ENCODE measurements around the gene CAMK4. TPM values are rescaled to one million over a fixed set of nuclear protein-coding genes. Genes with fewer than 3 reads are reported as not detected.

The CAMK4 gene
- polyA plus RNA-seq, 2 donors: 0.39 to 0.53 TPM

DNA sequence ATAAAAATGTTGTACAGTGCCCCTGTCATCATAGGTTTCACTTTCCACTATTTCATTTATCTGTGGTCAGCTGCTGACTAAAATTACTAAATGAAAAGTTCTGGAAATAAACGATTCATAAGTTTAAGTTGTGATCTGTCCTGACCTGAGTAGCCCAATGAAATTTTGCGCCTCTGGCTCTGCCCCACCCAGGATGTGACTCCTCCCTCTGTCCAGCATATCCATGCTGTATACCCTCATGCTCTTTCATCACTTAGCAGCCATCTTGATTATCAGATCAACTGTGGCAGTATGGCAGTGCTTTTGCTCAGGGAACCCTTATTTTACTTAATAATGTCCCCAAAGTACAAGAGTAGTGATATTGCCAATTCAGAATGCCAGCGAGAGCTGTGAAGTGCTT lies 190.9 kb downstream of the CAMK4 start:
- WGBS, 2 donors: 85 to 90% methylated on average over 3 of the region's 3 CpGs
- H3K27ac ChIP-seq (ENCODE audit: low read depth in 2 of 2, low read length in 1 of 2): no peak overlapping the region
- H3K4me1 ChIP-seq (ENCODE audit: control insufficient read depth in 2 of 2, insufficient read depth in 2 of 2, low read length in 1 of 2): no peaks in the 10 kb centered on the region
- H3K27me3 ChIP-seq (ENCODE audit: control insufficient read depth in 1 of 2, insufficient read depth in 2 of 2, low read length in 2 of 2): no peaks in the 10 kb centered on the region
- no peak overlapping the region for H3K4me3 ChIP-seq (ENCODE audit: low read depth in 1 of 2, low read length in 2 of 2)
- no peaks in the 10 kb centered on the region for H3K36me3 ChIP-seq (ENCODE audit: control insufficient read depth in 2 of 2, insufficient read depth in 2 of 2, low read length in 1 of 2)
- H3K9me3 ChIP-seq (ENCODE audit: control insufficient read depth in 2 of 2, insufficient read depth in 1 of 2, low read depth in 1 of 2, low read length in 1 of 2): no peaks in the 10 kb centered on the region

DNA sequence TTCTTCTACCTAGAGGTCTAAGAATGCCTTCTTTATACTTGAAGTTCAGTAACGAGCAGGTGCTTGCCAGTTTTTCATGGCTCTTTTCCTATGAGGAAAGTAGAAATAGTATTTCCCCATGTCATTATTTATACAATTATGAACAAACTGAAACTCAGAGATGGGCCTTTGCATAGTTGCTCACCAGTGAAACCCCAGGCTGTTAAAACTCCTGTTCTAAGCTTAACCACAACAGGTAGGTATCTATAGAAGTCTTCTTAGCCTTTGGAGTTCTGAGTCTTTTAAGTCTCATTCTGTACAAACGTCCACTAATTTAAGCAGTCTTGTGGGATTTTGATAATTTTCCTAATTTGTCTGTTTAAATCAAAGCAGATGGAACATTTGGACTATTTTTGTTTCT lies 198.1 kb downstream of the CAMK4 start:
- Histone ChIP-seq H3K27ac (ENCODE audit: low read depth in 2 of 2, low read length in 1 of 2) (no peak overlapping the region), H3K36me3 (ENCODE audit: control insufficient read depth in 2 of 2, insufficient read depth in 2 of 2, low read length in 1 of 2) (no peaks in the 10 kb centered on the region), H3K9me3 (ENCODE audit: control insufficient read depth in 2 of 2, insufficient read depth in 1 of 2, low read depth in 1 of 2, low read length in 1 of 2) (no peaks in the 10 kb centered on the region), H3K27me3 (ENCODE audit: control insufficient read depth in 1 of 2, insufficient read depth in 2 of 2, low read length in 2 of 2) (no peaks in the 10 kb centered on the region), H3K4me1 (ENCODE audit: control insufficient read depth in 2 of 2, insufficient read depth in 2 of 2, low read length in 1 of 2) (no peaks in the 10 kb centered on the region), H3K4me3 (ENCODE audit: low read depth in 1 of 2, low read length in 2 of 2) (no peak overlapping the region)
- 69 to 76% methylated on average over 2 of the region's 2 CpGs for WGBS, 2 donors

DNA sequence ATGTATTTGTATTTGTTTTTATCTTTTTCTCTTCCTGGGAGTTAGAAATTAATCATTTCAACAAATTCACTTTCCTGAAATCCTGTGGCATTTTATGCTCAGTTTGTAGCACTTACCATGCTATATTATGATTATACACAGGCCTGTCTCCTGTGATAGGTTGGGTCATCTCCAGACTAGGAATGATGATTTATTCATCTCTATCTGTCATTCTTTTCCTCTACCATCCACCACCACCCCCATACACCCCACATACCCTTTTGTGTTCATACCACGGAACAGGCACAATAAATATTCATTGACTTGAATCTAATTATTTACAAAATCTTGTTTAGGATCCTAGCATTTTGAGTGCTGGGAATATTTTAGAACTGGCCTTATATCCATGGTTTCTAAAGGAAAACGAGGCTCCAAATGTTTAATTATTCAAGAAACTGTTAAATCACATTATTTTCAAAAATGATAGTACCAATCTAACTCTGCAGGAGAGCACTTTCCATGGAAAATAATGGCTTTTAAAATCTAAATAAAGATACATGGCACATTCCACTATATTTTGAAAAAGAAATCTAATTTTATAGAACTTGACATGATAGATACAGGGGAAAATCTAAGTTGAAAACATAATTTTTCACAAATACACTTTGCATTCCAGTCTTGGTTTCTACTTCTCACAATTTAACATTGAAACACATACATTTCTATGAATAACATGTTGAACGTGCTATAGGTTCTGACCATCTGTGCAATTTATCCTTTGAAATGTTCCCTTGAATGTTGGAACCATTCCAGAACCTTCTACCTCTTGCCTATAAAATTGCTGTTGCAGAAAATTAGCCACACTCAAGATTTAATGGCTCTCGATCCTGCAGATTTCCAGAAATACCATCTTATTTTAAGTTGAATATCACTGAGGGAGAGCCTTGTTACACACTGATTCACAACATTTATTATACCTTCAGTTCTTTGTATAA lies 198.8 kb downstream of the CAMK4 start:
- Histone ChIP-seq H3K4me1 (ENCODE audit: control insufficient read depth in 2 of 2, insufficient read depth in 2 of 2, low read length in 1 of 2) (no peaks in the 10 kb centered on the region), H3K27ac (ENCODE audit: low read depth in 2 of 2, low read length in 1 of 2) (no peak overlapping the region), H3K27me3 (ENCODE audit: control insufficient read depth in 1 of 2, insufficient read depth in 2 of 2, low read length in 2 of 2) (no peaks in the 10 kb centered on the region), H3K36me3 (ENCODE audit: control insufficient read depth in 2 of 2, insufficient read depth in 2 of 2, low read length in 1 of 2) (no peaks in the 10 kb centered on the region), H3K9me3 (ENCODE audit: control insufficient read depth in 2 of 2, insufficient read depth in 1 of 2, low read depth in 1 of 2, low read length in 1 of 2) (peaks cover 0 to 2% of the 10 kb centered on the region in 2 donors), H3K4me3 (ENCODE audit: low read depth in 1 of 2, low read length in 2 of 2) (no peak overlapping the region)
- 87 to 88% methylated on average over 4 of the region's 4 CpGs for WGBS, 2 donors

DNA sequence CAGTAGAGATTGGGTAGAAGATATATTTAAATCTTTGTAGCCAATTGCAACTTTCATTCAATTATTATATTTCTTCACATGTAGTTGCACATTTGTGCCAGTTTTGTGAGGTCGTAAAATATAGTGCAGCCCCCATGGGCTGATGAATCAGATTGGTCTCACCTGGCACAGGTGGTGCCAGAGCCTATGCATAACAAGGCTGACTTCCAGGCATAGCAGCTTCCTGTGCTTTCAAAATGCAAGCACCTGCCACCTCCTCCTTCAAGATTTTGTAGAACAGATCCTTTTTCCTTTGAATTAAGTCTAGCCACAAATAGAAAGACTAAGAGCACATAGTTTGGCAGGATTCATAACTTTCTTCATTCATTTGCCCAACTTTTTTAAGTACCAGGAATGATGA lies 201.0 kb downstream of the CAMK4 start:
- H3K36me3 ChIP-seq (ENCODE audit: control insufficient read depth in 2 of 2, insufficient read depth in 2 of 2, low read length in 1 of 2): no peaks in the 10 kb centered on the region
- no peaks in the 10 kb centered on the region for H3K27me3 ChIP-seq (ENCODE audit: control insufficient read depth in 1 of 2, insufficient read depth in 2 of 2, low read length in 2 of 2)
- no peaks in the 10 kb centered on the region for H3K4me1 ChIP-seq (ENCODE audit: control insufficient read depth in 2 of 2, insufficient read depth in 2 of 2, low read length in 1 of 2)
- no peak overlapping the region for H3K27ac ChIP-seq (ENCODE audit: low read depth in 2 of 2, low read length in 1 of 2)
- H3K9me3 ChIP-seq (ENCODE audit: control insufficient read depth in 2 of 2, insufficient read depth in 1 of 2, low read depth in 1 of 2, low read length in 1 of 2): peaks cover 0 to 2% of the 10 kb centered on the region in 2 donors
- no peak overlapping the region for H3K4me3 ChIP-seq (ENCODE audit: low read depth in 1 of 2, low read length in 2 of 2)
- 85 to 88% methylated on average over 1 of the region's 1 CpG for WGBS, 2 donors

DNA sequence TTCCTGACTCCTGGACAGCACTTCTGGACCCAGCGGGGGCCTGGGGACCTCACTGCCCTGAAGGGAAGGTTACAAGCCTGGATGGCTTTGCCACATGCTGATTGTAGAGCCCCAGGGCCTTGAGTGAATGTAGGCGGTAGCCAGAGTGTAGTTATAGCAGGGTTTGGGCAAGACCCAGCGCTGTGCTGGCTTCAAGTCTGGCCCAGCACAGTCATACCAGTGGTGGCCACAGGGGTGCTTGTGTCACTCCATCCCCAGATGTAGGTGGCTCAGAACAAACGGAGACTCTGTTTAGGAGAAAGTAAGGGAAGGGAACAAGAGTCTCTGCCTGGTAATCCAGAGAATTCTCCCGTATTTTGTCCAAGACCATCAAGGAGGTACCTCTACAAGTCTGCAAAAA lies 203.6 kb downstream of the CAMK4 start:
- Histone ChIP-seq H3K9me3 (ENCODE audit: control insufficient read depth in 2 of 2, insufficient read depth in 1 of 2, low read depth in 1 of 2, low read length in 1 of 2) (peaks cover 0 to 2% of the 10 kb centered on the region in 2 donors), H3K27ac (ENCODE audit: low read depth in 2 of 2, low read length in 1 of 2) (no peak overlapping the region), H3K36me3 (ENCODE audit: control insufficient read depth in 2 of 2, insufficient read depth in 2 of 2, low read length in 1 of 2) (no peaks in the 10 kb centered on the region), H3K4me1 (ENCODE audit: control insufficient read depth in 2 of 2, insufficient read depth in 2 of 2, low read length in 1 of 2) (no peaks in the 10 kb centered on the region), H3K27me3 (ENCODE audit: control insufficient read depth in 1 of 2, insufficient read depth in 2 of 2, low read length in 2 of 2) (no peaks in the 10 kb centered on the region), H3K4me3 (ENCODE audit: low read depth in 1 of 2, low read length in 2 of 2) (no peak overlapping the region)
- 93 to 95% methylated on average over 5 of the region's 5 CpGs for WGBS, 2 donors

DNA sequence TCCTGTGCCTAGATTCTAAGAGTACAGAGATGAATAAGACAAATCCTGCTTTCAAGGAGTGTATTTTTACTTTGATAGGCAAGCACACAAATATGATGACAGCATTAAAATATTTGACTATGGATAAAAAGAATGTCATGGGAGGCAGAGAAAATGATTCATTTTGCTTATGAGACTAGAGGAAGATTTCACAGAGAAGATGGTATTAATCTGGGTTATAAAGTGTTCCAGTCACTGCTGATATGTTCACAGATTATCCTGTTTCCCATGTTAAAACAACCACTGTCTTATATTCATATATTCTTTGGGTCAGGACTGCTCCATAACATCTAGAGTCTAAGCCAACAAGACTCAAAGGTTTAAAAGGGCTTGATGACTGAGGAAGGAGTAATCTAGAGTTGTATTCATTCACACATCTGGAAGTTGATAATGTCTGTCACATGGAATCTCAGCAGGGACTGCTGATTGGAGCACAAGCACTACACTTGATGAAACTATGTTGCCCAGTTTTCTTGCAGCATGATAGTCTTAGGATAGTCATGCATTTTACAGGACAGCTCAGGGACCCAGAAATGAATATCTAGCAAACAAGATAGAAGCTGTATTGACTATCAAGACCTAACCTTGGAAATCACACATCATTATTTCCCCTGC lies 208.8 kb downstream of the CAMK4 start:
- no peak overlapping the region for H3K27ac ChIP-seq (ENCODE audit: low read depth in 2 of 2, low read length in 1 of 2)

DNA sequence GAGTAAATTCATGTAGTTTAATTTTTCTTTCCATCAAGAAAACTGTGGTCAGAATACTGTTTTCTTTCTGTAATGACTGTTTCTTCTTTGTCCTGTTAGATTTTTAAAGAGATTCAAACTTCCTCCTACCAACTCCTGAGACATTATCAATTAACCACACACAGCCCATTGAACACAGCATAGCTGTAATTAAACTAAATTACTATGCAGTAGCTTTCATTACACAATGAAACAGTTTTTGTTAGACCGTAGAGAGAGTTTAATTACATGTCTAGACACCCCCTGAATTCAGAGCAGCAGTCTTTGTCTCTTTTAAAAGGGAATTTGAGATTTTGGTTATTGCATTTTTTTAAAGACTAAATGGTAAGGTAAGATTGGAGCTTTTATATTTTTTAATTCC lies 210.6 kb downstream of the CAMK4 start:
- Histone ChIP-seq H3K27ac (ENCODE audit: low read depth in 2 of 2, low read length in 1 of 2) (no peak overlapping the region), H3K27me3 (ENCODE audit: control insufficient read depth in 1 of 2, insufficient read depth in 2 of 2, low read length in 2 of 2) (no peaks in the 10 kb centered on the region), H3K4me1 (ENCODE audit: control insufficient read depth in 2 of 2, insufficient read depth in 2 of 2, low read length in 1 of 2) (no peaks in the 10 kb centered on the region), H3K4me3 (ENCODE audit: low read depth in 1 of 2, low read length in 2 of 2) (no peak overlapping the region), H3K9me3 (ENCODE audit: control insufficient read depth in 2 of 2, insufficient read depth in 1 of 2, low read depth in 1 of 2, low read length in 1 of 2) (no peaks in the 10 kb centered on the region), H3K36me3 (ENCODE audit: control insufficient read depth in 2 of 2, insufficient read depth in 2 of 2, low read length in 1 of 2) (no peaks in the 10 kb centered on the region)
- WGBS, 2 donors: 87 to 90% methylated on average over 1 of the region's 1 CpG

More for the DNA sequence above, 208.8 kb downstream of the CAMK4 start:
- H3K27me3 ChIP-seq (ENCODE audit: control insufficient read depth in 1 of 2, insufficient read depth in 2 of 2, low read length in 2 of 2): no peaks in the 10 kb centered on the region
- no peaks in the 10 kb centered on the region for H3K4me1 ChIP-seq (ENCODE audit: control insufficient read depth in 2 of 2, insufficient read depth in 2 of 2, low read length in 1 of 2)
- no peaks in the 10 kb centered on the region for H3K9me3 ChIP-seq (ENCODE audit: control insufficient read depth in 2 of 2, insufficient read depth in 1 of 2, low read depth in 1 of 2, low read length in 1 of 2)
- H3K4me3 ChIP-seq (ENCODE audit: low read depth in 1 of 2, low read length in 2 of 2): no peak overlapping the region
- no peaks in the 10 kb centered on the region for H3K36me3 ChIP-seq (ENCODE audit: control insufficient read depth in 2 of 2, insufficient read depth in 2 of 2, low read length in 1 of 2)

DNA sequence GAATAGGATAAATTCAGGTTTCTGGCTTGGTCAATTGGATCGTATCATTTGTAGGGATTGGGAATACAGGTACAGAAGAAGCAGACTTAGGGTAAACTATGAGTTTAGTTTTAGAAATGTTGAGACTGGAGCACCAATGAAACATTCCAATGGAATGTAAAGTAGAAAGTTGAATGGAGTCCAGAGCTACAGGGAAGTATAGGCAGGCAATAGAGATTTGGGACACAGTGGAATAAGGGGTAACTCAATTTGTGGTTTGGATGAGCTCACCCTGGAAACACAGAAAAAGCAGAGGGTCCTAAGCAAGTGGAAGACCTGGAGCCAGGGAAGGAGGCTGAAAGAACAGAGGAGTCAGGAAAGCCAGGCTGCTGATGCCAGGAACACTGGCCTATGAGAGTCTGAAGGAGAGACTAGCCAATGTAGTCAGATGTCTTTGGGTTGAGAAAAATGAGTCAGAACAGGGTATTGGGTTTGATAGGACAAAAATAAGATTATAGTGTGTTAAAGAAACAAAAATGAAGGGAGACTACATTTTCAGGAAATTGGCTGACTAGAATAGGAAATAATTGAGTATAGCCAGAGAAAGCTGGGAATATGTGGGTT lies 215.4 kb downstream of the CAMK4 start:
- no peak overlapping the region for H3K4me3 ChIP-seq (ENCODE audit: low read depth in 1 of 2, low read length in 2 of 2)
- H3K4me1 ChIP-seq (ENCODE audit: control insufficient read depth in 2 of 2, insufficient read depth in 2 of 2, low read length in 1 of 2): no peaks in the 10 kb centered on the region
- no peaks in the 10 kb centered on the region for H3K9me3 ChIP-seq (ENCODE audit: control insufficient read depth in 2 of 2, insufficient read depth in 1 of 2, low read depth in 1 of 2, low read length in 1 of 2)
- no peaks in the 10 kb centered on the region for H3K36me3 ChIP-seq (ENCODE audit: control insufficient read depth in 2 of 2, insufficient read depth in 2 of 2, low read length in 1 of 2)
- WGBS, 2 donors: 89 to 94% methylated on average over 1 of the region's 1 CpG
- H3K27me3 ChIP-seq (ENCODE audit: control insufficient read depth in 1 of 2, insufficient read depth in 2 of 2, low read length in 2 of 2): no peaks in the 10 kb centered on the region
- no peak overlapping the region for H3K27ac ChIP-seq (ENCODE audit: low read depth in 2 of 2, low read length in 1 of 2)

DNA sequence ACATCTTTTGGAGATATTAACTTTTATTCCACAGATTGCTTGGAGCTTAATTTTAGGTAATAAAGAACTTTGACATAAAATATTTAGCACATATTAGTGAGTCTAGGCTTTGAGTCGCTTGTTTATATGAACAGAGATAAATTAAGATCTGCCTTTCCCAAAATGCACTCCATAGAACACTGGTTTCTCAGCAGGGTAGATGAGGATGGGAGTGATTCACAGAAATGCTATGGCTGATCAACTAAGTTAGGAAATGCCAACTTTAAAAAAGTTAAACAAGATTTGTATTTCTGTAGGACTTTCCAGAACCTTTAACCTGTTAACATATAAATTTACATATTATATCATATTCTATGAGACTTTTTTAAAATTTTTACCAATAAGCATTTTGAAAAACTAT lies 222.9 kb downstream of the CAMK4 start:
- Histone ChIP-seq H3K4me1 (ENCODE audit: control insufficient read depth in 2 of 2, insufficient read depth in 2 of 2, low read length in 1 of 2) (no peaks in the 10 kb centered on the region), H3K36me3 (ENCODE audit: control insufficient read depth in 2 of 2, insufficient read depth in 2 of 2, low read length in 1 of 2) (no peaks in the 10 kb centered on the region), H3K9me3 (ENCODE audit: control insufficient read depth in 2 of 2, insufficient read depth in 1 of 2, low read depth in 1 of 2, low read length in 1 of 2) (no peaks in the 10 kb centered on the region), H3K4me3 (ENCODE audit: low read depth in 1 of 2, low read length in 2 of 2) (no peak overlapping the region), H3K27me3 (ENCODE audit: control insufficient read depth in 1 of 2, insufficient read depth in 2 of 2, low read length in 2 of 2) (no peaks in the 10 kb centered on the region), H3K27ac (ENCODE audit: low read depth in 2 of 2, low read length in 1 of 2) (no peak overlapping the region)
- WGBS, 2 donors: 75 to 77% methylated on average over 1 of the region's 1 CpG
